HG02759 (cell line): Measurements from ENCODE around the gene ARMC8.
A peak's percentile ranks its signal among the peaks of the same experiment; 100 is the strongest.

Experiments used
- ATAC-seq: cut with Tn5 transposase; IDR thresholded peaks from one replicate; pipeline ENCODE4 v1.9.1; 2021; ENCODE audit warnings: mild to moderate bottlenecking, moderate library complexity; ENCODE audit not compliant: unreplicated experiment

The ARMC8 gene

GRCh38 chr3:138300647-138301046, 113.5 kb downstream of the ARMC8 start:
- ATAC-seq = no peak

DNA sequence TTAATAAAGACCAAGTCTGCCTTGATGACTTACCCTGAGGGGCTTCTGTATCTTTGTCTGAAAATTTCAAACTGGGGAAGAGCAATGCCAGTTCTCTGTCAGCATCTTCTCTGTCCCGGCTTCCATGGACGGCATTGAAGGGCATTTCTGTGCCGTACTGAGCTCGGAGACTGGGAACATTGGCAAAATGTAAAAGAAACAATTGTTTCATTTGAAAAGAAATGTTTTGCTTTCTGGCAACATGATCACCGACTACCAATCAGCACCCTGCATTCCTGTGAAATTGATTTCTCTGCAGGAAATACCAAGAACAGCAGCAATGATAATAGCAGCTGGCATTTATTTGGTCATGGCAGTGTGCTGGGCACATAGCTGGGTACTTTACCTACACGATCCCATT, 116.4 kb downstream of the ARMC8 start:
- no peak for ATAC-seq

- ATAC-seq = no peak
Measured at GRCh38 chr3:138307899-138308298, 120.8 kb downstream of the ARMC8 start.

DNA sequence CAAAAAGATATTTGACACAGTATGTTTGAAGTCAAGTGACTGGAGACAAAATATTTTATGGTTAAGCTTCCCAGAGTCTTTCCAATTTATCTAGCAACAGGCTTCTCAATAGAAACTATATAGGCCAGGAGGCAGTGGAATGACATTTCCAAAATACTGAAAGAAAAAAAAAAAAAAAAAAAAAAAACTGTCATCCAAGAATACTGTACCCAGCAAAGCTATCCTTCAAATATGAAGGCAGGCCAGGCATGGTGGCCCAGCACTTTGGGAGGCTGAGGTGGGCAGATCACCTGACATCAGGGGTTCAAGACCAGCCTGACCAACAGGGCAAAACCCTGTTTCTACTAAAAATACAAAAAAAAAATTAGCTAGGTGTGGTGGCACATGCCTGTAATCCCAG, 121.7 kb downstream of the ARMC8 start:
- ATAC-seq = no peak

DNA sequence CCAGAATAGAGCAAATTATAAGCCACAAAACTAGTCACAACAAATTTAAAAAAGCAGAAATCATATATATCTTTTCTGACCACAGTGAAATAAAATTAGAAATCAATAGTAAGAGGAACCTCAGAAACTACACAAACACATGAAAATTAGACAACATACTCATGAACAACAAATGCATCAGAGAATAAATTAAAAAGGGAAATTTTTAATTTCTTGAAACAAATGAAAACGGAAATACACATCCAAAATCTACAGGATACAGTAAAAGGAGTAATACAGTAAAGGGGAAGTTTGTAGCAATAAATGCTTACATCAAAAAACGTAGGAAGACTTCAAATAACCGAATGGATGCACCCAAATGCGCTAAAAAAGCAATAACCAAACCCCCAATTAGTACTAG, 123.4 kb downstream of the ARMC8 start:
- ATAC-seq = no peak

GRCh38 chr3:138314751-138315150, 127.7 kb downstream of the ARMC8 start:
- ATAC-seq = no peak

DNA sequence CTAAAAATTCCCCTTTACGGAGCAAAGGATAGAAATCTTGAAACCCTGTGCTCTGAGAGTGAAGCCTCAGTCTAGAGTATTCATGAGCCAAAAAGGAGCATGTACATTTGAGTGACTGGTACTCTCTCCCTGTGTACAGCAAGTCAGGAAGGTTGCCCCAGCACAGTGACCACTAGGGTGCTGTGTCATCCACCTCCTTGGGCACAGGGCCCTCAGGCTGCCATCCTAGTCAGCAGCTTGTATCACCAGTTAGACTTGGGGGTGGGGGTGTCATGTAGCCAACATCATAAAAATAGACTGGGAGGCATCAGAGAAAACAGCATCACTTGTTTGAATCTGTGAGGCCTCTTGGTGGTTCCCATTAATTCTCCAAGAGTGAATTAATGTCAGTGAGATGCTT, 130.6 kb downstream of the ARMC8 start:
- ATAC-seq = no peak

DNA sequence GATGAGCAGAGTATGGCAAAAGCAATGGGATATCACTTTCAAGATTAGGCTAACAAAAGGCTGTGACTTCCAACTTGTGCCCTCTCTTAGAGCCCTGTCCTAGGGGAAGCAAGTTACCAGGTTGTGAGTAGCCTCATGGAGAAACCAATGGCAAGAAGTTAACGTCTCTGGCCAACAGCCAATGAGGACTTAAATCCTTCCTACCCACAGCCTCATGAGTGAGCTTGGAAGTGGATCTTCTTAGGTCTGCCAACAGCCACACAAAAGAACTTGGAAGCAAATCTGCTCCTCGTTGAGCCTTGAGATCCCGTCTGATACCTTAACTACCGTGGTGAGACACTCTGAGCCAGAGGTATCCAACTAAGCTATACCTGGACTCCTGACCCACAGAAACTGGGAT, 136.9 kb downstream of the ARMC8 start:
- no peak for ATAC-seq

DNA sequence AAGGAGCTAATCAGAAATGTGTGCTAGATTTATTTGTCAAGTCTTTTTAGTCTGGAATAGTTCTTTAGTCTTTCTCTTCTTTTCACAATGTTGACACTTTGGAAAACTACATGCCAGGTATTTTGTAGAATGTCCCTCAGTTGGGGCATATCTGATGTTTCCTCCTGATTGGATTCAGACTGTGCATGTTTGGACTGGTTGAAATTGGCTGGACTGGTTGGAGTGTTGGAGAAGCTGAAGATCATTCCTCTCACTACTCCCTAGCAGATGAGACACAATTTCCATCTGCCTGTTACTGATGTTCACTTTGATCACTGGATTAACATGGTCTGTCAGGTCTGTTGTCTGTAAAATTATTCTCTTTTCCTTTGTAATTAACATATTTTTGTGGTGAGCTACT, 138.9 kb downstream of the ARMC8 start:
- no peak for ATAC-seq

- no peak for ATAC-seq
Measured at GRCh38 chr3:138326866-138327595, 139.9 kb downstream of the ARMC8 start.

DNA sequence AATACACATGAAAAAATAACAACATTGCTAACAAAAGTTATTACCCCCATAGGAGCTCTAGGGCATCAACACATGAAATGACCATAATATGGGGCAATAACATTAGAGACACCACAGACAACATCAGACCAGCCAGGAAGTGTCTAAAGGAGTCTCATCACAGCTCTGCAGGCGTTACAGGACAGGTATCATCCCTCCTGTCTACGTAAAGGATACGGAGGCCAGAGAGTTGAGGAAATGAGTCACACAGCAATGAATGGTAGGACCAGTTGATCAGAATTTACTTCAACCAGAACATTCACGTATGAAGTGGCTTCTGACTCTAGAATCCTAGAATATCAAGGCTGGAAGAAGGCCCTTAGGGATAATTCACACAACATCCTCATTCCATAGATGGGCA, 140.7 kb downstream of the ARMC8 start:
- no peak for ATAC-seq

GRCh38 chr3:138328341-138328740, 141.2 kb downstream of the ARMC8 start:
- no peak for ATAC-seq

DNA sequence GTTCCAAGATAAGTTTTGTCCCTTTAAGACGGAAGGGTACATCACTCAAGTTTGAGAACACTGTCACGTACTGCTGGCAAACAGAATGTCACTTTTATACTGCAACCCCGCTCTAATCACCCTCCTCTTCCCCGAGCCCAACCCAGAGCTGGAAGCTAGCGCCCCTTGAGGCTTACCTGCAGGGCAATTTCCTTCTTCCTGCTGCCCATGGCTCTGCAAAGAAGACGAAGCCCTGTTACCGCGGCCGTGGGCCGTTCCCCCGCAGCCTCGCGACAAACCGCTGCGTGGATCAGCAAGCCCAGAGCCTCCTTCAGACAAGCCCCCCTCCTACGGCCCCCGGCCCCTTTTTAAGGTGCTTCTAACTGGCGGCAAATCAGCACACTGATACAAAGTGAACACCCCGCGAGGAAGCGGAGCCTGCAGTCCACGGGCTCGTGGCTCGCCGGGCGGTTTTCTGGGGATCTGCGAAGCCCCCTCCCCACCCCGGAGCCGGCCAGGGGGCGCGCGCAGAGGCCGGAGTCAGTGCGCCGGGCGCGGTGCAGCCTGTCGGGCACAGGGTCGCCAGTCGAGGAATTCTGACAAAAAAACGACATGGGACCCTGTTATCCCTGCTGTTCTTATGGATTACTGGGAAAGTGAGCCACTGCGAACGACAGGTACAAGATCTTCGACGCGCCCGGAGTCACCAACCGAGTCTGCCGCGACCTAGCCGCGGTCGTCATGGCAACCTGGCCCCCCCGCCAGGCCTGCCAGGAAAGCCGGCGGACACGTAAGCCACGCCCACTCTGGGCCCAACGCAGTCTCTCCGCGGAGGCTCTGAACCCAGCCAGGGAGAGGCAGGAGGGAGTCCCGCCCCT, 142.3 kb downstream of the ARMC8 start, which contains the start of gene NME9:
NME9 (minus strand) TSS at position 725 of the 857 bp plus-strand sequence; CDS start at position 209, 516 bp downstream.
- peak; percentile 80 for ATAC-seq

DNA sequence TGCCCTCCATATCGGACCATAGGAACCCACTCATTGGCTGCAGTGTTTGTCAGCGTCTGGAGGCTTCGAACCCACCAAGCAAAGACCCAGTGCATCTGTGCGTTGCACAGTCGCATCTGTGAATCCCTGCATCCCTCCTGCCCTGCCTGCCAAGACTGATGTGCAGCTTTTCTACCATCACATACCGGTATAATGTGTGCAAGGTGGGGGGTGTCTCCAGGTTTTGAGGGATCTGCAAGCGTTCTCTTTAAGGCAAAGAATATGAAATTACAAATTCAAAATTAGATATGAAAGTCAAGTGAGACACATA, 142.8 kb downstream of the ARMC8 start:
- ATAC-seq = no peak

GRCh38 chr3:138331143-138331894, 144.2 kb downstream of the ARMC8 start:
- no peak for ATAC-seq

DNA sequence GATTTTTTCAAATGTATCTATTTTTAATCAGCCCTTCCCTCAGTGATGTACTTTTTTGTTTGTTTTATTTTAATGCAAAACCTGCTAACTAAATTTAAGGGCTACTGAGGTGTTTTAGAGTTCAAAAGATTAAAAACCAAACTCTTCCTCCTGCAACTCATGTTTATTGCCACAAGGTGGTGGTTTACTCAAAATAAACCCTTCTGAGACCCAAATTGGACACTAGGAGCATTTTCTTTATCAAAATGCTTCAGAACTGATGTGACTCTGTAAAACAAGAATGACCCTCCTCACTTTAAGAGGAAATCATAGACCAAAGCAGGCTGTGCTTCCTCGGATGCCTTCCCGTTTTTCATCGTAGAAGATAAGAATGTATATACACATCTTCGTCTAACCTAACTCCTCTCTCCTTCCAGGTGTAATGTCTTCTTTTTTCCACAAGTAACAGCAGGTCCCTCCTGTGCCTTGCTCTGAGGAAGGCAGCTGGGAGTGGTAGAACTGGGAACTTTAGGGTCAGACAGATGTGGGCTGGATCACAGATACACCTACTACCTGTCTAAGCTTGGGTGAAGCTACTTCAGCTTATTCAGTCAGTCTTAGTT, 145.5 kb downstream of the ARMC8 start:
- no peak for ATAC-seq

GRCh38 chr3:138334608-138335007, 147.5 kb downstream of the ARMC8 start:
- no peak for ATAC-seq

- ATAC-seq = no peak
Measured at GRCh38 chr3:138336454-138336999, 149.4 kb downstream of the ARMC8 start.

DNA sequence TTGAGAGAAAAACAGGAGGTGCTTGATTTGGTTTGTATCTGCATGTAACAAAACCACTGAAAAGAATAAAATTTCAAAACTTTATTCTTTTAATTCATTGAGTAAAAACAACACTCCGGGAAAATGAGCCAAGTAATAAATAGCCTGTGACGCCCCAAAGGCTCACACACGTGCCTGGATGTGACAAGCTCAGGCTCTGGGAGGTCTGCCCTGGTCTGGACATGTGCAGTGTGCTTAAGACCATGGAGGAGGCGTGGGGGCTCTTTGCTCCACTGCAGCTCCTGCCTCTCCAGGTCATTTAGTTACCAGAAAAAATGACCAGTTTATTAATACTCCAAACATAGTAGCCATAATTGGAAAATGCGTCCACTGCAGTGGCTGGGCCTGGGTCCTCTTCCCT, 151.1 kb downstream of the ARMC8 start:
- no peak for ATAC-seq

GRCh38 chr3:138338811-138339210, 151.7 kb downstream of the ARMC8 start:
- no peak for ATAC-seq

DNA sequence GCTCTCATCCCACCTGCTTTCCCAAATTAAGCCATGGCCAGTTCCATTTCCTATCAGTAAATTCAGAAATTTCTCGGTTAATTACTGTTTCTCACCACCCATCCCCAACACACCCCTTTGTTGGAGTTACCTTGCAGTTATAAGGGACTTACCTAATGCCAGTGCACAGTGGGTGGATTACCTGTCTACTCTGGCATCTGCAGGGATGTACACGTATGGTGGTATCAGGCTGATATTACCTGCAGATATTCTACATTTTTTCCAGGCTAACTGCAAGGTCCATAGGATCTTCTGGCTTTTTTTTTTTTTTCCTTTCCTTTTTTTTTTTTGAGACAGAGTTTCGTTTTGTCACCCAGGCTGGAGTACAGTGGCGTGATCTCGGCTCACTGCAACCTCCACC, 153.4 kb downstream of the ARMC8 start:
- no peak for ATAC-seq
